Right lobe of liver (tissue), 6 donors: ENCODE data around the gene MRPS31. TPM values are rescaled to one million over a fixed set of nuclear protein-coding genes. Genes with fewer than 3 reads are reported as not detected.
"Not testable (repeated sequence)": the region's sequence is repeated elsewhere in the genome, so short reads cannot be mapped to it uniquely, and the experiment has no call there.

Experiments
- ATAC-seq, 4 donors: fragments of 200-7000 bp; cut with Tn5 transposase; one replicate each; pipeline ENCODE4 v1.9.1; 2020; ENCODE audit warnings: mild to moderate bottlenecking in 4 of 4, moderate library complexity in 4 of 4
- DNase-seq, 3 donors: peaks; one replicate each; pipeline ENCODE4 v3.0.0-alpha.2; 2020
- H3K27ac ChIP-seq, 3 donors: fragments of 200-600 bp; one replicate each; pipeline ENCODE4 v1.8.0; 2022
- H3K27me3 ChIP-seq, 2 donors: fragments of 200-600 bp; one replicate each; pipeline ENCODE4 v1.8.0; 2022
- H3K36me3 ChIP-seq, 4 donors: fragments of 200-600 bp; sonication (generic) in 1 of 4; one replicate each; pipeline versions ENCODE4 v1.5.1 to v1.8.0; 2017 to 2022; ENCODE audit warnings: control low read depth in 1 of 4
- H3K4me1 ChIP-seq, 4 donors: fragments of 200-600 bp; sonication (generic) in 1 of 4; one replicate each; pipeline versions ENCODE4 v1.5.1 to v1.8.0; 2017 to 2022; ENCODE audit warnings: control low read depth in 1 of 4
- H3K4me3 ChIP-seq, 3 donors: fragments of 200-600 bp; one replicate each; pipeline ENCODE4 v1.8.0; 2022
- H3K9me3 ChIP-seq, 4 donors: fragments of 200-600 bp; sonication (generic) in 1 of 4; one replicate each; pipeline versions ENCODE4 v1.5.1 to v1.8.0; 2017 to 2022; ENCODE audit warnings: control low read depth in 1 of 4
- POLR2A ChIP-seq: fragments of 450-650 bp; IDR thresholded peaks from one replicate; pipeline ENCODE4 v1.6.1; 2017; ENCODE audit warnings: antibody characterized with exemption, mild to moderate bottlenecking
- WGBS: methylation state at CpG from one replicate; pipeline ENCODE4 v1.1.6; 2018; ENCODE audit warnings: low coverage, low lambda C conversion rate; ENCODE audit not compliant: insufficient coverage; ENCODE audit errors: missing lambda C conversion rate; 5-methylcytosine and 5-hydroxymethylcytosine counted together
- intact Hi-C, 2 donors: fragments of 100-400 bp; cut with DNase I; formaldehyde crosslinking; loops; one replicate each; pipeline versions ENCODE4 v1.11.2 to v1.14.1; 2022
- total RNA-seq, 6 experiments: library from RNA; depleted of rRNA in 2 of 6; stranded (reverse); fragments of >200 nt in 2 of 6; fragmentation: NEBNext Ultra II Directional in 3 of 6; extraction: Animal tissue kit (Norgen Biotek cat#: 25700) in 3 of 6; gene quantifications; one replicate each; pipeline versions ENCODE4 v1.1.0 to v1.2.4, GENCODE V29; 2016 to 2023
- TF ChIP-seq, protein P1 (sequence below), 4 donors: fragments of 200-600 bp in 3 of 4; fragments of 450-650 bp in 1 of 4; IDR thresholded peaks; one replicate each; pipeline versions ENCODE4 v1.5.1 to v1.8.0; 2016 to 2022; ENCODE audit warnings: antibody characterized with exemption in 4 of 4, mild to moderate bottlenecking in 2 of 4
- donor health status: DM: no; HTN: yes; CAD: no.
- donor health status: DM: no; HTN: no; CAD: no.
- donor health status: DM: no; HTN: no; CAD: no.
- donor health status: DM: no; HTN: yes; CAD: no.
- donor health status: DM: no; HTN: yes; CAD: no.

MRPS31 gene
- total RNA-seq, 6 experiments from 2014 or later, result 13.6 to 24.3 (median 20.0) TPM

DNA sequence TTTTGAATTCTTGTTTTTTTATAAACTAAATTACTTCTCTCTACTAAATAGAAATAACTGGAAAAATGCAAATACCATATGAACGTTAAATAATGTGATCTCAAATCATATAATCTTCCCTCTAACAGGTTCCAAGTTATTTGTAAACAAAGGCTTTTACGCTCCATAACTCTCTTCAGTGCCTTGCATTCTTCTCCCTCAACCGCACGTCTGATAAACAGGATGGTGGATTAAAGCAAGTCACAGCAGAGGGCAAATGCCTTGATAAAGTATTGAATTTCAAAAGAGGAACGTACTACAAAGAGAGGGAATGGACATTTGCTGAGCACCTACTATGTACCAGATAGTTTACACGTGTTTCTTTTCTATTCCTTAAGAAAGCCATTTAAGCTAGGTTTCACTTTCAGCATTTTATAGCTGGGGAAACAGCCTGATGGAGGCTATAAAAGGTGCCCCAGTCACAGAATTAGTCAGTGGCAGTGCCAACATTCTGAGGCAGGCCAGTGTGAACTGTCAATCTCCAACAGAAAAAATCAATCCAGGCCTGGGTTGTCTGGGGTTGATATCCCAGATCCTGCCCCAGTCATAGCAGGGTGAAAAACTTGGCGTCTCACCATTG is 15.8 kb downstream of the MRPS31 start:
- DNase-seq, result no peak
- TF ChIP-seq, protein P1, sequence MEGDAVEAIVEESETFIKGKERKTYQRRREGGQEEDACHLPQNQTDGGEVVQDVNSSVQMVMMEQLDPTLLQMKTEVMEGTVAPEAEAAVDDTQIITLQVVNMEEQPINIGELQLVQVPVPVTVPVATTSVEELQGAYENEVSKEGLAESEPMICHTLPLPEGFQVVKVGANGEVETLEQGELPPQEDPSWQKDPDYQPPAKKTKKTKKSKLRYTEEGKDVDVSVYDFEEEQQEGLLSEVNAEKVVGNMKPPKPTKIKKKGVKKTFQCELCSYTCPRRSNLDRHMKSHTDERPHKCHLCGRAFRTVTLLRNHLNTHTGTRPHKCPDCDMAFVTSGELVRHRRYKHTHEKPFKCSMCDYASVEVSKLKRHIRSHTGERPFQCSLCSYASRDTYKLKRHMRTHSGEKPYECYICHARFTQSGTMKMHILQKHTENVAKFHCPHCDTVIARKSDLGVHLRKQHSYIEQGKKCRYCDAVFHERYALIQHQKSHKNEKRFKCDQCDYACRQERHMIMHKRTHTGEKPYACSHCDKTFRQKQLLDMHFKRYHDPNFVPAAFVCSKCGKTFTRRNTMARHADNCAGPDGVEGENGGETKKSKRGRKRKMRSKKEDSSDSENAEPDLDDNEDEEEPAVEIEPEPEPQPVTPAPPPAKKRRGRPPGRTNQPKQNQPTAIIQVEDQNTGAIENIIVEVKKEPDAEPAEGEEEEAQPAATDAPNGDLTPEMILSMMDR (IDR thresholded peaks at IDR 0.05), result no peak
- TF ChIP-seq POLR2A, result no peak
- WGBS, result 38% methylated on average over 7 of the region's 7 CpGs
- H3K27ac ChIP-seq, result peak overlapping the region in 1 of 3 donors; percentile 29
- no peaks in the 10 kb centered on the region for H3K27me3 ChIP-seq
- peak; percentile 76 to 98 (median 92) for ATAC-seq
- intact Hi-C loops, result no loop called here
- no peaks in the 10 kb centered on the region for H3K9me3 ChIP-seq
- H3K4me3 ChIP-seq, result no peak overlapping the region
- peaks cover 0 to 38% (median 5%) of the 10 kb centered on the region in 4 donors for H3K36me3 ChIP-seq
- peaks cover 0 to 9% (median 0%) of the 10 kb centered on the region in 4 donors for H3K4me1 ChIP-seq

DNA sequence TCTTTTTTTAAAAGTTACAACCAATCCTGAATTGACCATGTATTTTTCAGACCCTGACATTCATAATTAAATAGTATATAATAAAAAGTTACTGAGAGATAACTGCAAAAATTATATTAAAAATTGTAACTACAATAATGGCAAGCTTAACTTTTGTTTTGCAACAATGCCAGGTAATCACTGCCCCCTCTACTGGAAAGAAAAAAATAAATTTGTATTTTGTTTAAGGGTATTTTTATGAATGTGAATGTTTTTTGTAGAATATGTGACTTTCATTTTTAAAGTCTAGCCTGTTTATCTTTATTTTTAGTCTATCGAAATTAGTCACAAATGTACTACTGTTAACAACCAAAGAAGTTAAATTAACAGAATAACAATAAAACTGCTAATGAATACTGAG is 21.7 kb downstream of the MRPS31 start:
- 92% methylated on average over 1 of the region's 1 CpG for WGBS
- ATAC-seq (no peak), DNase-seq (no peak)
- TF ChIP-seq, protein P1 (IDR thresholded peaks at IDR 0.05), result peak in 3 of 4 donors; percentile 21 to 31 (median 29)
- no peak for TF ChIP-seq POLR2A
- Histone ChIP-seq H3K27ac (no peak overlapping the region), H3K4me3 (no peak overlapping the region), H3K9me3 (no peaks in the 10 kb centered on the region), H3K36me3 (peaks cover 0 to 43% (median 2%) of the 10 kb centered on the region in 4 donors), H3K27me3 (no peaks in the 10 kb centered on the region), H3K4me1 (no peaks in the 10 kb centered on the region)
- intact Hi-C loops, result no loop called here

DNA sequence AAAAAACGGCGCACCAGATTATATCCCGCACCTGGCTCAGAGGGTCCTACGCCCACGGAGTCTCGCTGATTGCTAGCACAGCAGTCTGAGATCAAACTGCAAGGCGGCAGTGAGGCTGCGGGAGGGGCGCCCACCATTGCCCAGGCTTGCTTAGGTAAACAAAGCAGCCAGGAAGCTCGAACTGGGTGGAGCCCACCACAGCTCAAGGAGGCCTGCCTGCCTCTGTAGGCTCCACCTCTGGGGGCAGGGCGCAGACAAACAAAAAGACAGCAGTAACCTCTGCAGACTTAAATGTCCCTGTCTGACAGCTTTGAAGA is 35.8 kb downstream of the MRPS31 start:
- H3K27me3 ChIP-seq, ATAC-seq, DNase-seq, H3K36me3 ChIP-seq, H3K4me3 ChIP-seq, H3K4me1 ChIP-seq, H3K27ac ChIP-seq, H3K9me3 ChIP-seq, intact Hi-C loops: not testable (repeated sequence)
- 81% methylated on average over 4 of the region's 11 CpGs for WGBS

DNA sequence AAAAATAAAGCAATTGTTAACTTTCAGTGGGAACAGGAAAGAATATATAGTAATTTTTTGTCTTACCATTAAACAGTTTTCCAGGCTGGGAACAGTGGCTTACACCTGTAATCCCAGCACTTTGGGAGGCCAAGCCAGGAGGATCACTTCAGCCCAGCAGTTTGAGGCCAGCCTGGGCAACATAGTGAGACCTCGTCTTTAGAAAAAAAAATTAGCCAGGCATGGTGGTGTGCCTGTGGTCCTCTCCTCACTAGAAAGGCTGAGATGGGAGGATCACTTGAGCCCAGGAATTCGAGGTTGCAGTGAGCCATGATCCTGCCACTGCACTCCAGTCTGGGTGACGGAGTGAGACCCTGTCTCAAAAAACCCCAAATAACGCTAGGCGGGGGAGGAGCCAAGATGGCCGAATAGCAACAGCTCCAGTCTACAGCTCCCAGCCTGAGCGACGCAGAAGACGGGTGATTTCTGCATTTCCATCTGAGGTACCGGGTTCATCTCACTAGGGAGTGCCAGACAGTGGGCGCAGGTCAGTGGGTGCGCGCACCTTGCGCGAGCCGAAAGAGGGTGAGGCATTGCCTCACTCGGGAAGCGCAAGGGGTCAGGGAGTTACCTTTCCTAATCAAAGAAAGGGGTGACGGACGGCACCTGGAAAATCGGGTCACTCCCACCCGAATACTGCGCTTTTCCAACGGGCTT is 36.3 kb downstream of the MRPS31 start:
- intact Hi-C loops, H3K4me1 ChIP-seq, DNase-seq, H3K36me3 ChIP-seq, H3K9me3 ChIP-seq, ATAC-seq, H3K27ac ChIP-seq, H3K4me3 ChIP-seq, H3K27me3 ChIP-seq: not testable (repeated sequence)
- WGBS, result 96% methylated on average over 15 of the region's 24 CpGs

DNA sequence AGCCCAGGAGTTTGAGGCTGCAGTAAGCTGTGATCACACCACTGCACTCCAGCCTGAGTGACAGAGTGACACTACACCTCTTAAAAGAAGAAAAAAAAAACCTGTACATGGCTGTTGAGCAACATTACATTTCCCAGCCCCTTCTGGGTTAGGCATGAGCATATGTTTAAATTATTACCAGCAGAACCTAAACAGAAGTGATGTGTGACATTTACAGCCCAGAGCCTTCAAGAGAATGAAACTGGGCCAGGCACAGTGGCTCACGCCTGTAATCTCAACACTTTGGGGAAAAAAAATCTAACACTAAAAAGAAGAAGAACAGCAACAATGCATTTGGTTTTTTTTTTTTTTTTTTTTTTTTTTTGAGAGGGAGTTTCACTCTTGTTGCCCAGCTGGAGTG is 38.3 kb downstream of the MRPS31 start:
- no peak for TF ChIP-seq POLR2A
- TF ChIP-seq, protein P1 (IDR thresholded peaks at IDR 0.05), result no peak

More for the DNA sequence above, 38.3 kb downstream of the MRPS31 start:
- H3K27me3 ChIP-seq, result no peaks in the 10 kb centered on the region
- H3K4me1 ChIP-seq, result no peaks in the 10 kb centered on the region
- peaks cover 0 to 17% (median 2%) of the 10 kb centered on the region in 4 donors for H3K36me3 ChIP-seq
- intact Hi-C loops, result no loop called here
- WGBS, result 75% methylated on average over 1 of the region's 1 CpG
- H3K27ac ChIP-seq, result no peak overlapping the region
- DNase-seq, result no peak
- no peak for ATAC-seq
- no peak overlapping the region for H3K4me3 ChIP-seq
- no peaks in the 10 kb centered on the region for H3K9me3 ChIP-seq
